ENCODE data around the gene CSF1R. TPM values are rescaled to one million over a fixed set of nuclear protein-coding genes. Genes with fewer than 3 reads are reported as not detected.

The CSF1R gene
- total RNA-seq, 1 experiment from 2014 or later = 1.2 TPM

DNA sequence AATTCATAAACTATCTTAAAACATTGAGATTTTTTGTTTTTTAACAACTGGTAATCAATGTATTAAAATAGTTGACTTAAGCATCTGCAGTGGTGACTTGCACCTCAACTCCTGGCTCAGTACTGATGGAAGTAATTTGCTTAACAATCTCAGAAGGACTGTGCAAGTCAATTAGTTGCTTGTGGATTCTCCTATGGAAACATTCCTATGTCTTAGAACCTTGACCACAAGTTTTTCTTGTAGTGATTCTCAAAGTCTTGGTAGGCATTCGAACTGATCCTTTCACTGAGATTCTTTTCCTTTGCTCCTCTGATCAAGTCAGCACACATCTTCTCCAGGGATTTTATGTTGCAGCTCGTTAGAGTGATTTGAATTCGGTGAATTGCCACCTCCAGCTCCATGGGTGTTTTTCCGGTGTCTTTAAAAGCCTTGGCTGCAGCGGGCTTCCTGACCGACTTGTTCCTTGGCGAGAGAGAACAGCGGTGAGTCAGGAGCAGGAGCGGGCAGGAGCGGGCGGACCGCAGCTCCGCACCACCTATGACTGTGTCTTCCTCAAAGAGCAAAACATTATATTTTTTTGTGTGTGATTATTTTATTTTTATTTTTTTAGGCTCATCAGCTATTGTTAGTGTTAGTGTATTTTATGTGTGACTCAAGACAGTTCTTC lies 64.7 kb downstream of the CSF1R start:
- Histone ChIP-seq H3K27me3 (replicated peaks) (no peaks in the 10 kb centered on the region), H3K9me3 (replicated peaks) (no peaks in the 10 kb centered on the region), H3K27ac (peak overlapping the region; percentile 73), H3K4me1 (replicated peaks) (peaks cover 56% of the 10 kb centered on the region), H3K4me3 (no peak overlapping the region), H3K36me3 (peaks cover 86% of the 10 kb centered on the region)
- peak; percentile 83 to 87 for DNase-seq (ENCODE audit: low read depth in 1 of 2, low spot score in 2 of 2)

DNA sequence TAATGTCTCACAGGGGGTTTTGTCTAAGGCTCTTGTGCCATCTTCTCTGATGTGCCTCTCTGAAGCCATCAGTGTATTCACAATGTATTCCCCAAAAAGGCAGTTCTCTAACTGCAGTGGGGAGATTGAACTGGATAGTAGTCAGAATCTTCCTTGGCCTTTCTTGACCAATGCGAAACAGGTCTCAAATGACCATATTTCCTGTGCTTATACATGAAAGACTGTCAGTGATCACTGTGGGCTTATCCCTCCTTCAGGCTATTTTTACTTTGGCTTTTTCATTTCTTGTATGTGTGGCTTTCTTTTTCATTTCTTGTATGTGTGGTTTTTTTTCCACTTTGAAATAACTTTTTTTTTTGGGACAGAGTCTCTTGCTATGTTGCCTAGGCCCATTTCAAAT lies 66.1 kb downstream of the CSF1R start:
- peaks cover 56% of the 10 kb centered on the region for H3K4me1 ChIP-seq (replicated peaks)
- H3K4me3 ChIP-seq = no peak overlapping the region
- H3K36me3 ChIP-seq = peaks cover 86% of the 10 kb centered on the region
- no peaks in the 10 kb centered on the region for H3K27me3 ChIP-seq (replicated peaks)
- H3K27ac ChIP-seq = no peak overlapping the region
- DNase-seq (ENCODE audit: low read depth in 1 of 2, low spot score in 2 of 2) = no peak
- H3K9me3 ChIP-seq (replicated peaks) = peaks cover 7% of the 10 kb centered on the region; the same call in 1 of the 2 replicates

DNA sequence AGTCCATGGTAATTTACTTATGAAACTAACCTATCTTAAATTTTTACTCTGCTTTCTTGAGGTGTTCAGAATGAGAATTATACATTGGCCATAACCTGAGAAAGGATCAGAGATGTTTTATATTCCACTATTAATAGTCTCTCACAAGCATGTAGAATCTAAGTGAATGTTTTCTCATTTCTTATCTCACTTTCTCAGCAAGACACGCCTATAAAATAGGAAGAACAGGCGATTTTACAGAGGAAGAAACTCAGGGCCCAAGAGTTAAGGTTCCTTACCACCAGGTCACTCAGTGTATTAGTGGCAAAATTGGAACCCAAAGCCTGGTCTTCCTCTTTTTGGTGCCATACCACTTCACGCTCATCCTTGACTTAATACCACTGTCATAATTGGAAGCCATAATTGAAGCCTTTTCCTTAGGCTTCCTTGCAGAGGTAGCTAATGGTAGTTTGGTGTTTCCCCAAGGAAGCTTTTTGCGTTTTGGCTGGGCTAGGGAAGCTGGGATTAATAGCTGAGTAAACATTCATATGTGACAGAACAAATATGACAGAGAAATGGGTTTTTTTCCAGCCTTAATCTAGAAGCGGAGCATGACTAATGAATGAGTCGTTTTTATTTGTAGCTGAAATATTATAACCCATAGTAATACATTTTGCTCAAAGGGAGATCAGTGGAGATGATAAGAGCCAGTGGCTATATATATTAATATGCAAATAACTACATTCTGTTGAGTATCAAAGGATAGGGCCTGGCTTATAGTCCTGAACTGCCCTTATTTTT lies 68.9 kb downstream of the CSF1R start:
- Histone ChIP-seq H3K36me3 (peaks cover 90% of the 10 kb centered on the region), H3K4me3 (no peak overlapping the region), H3K27ac (no peak overlapping the region), H3K4me1 (replicated peaks) (peaks cover 28% of the 10 kb centered on the region), H3K27me3 (replicated peaks) (no peaks in the 10 kb centered on the region), H3K9me3 (replicated peaks) (peaks cover 12% of the 10 kb centered on the region; the same call in 1 of the 2 replicates)
- no peak for DNase-seq (ENCODE audit: low read depth in 1 of 2, low spot score in 2 of 2)

DNA sequence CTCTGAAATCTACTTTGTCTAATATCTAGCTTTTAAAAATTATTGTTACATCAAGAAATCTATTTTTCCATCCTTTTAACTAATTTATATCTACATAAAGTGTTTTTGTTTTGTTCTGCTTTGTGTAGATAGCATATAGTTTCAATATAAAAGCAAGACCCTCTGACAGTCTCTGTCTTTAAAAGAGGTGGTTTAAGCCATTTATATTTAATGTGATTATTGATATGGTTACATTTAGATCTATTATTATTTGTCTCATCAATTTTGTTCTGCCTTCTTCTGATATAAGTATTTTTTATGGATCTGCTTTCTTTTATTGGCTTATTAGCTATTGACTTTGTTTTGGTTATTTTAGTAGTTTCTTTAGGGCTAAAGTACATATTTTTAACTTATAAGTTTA lies 69.8 kb downstream of the CSF1R start:
- no peak for DNase-seq (ENCODE audit: low read depth in 1 of 2, low spot score in 2 of 2)
- Histone ChIP-seq H3K4me1 (replicated peaks) (peaks cover 19% of the 10 kb centered on the region), H3K27me3 (replicated peaks) (no peaks in the 10 kb centered on the region), H3K9me3 (replicated peaks) (peaks cover 12% of the 10 kb centered on the region; the same call in 1 of the 2 replicates), H3K27ac (no peak overlapping the region), H3K4me3 (no peak overlapping the region), H3K36me3 (peaks cover 98% of the 10 kb centered on the region)

DNA sequence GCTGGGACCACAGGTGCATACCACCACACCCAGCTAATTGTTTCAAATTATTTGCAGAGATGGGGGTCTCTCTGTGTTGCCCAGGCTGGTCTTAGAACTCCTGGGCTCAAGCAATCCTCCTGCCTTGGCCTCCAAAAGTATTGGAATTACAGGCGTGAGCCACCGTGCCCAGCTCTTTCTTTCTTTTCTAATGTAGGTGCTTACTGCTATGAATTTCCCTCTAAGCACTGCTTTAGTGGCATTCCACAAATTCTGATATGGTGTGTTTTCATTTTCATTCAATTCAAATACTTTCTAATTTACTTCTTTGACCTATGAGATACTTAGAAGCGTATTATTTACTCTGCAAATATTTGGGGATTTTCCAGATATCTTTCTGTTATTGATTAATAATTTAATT lies 70.9 kb downstream of the CSF1R start:
- no peak for DNase-seq (ENCODE audit: low read depth in 1 of 2, low spot score in 2 of 2)
- Histone ChIP-seq H3K4me3 (no peak overlapping the region), H3K4me1 (replicated peaks) (peaks cover 8% of the 10 kb centered on the region), H3K27me3 (replicated peaks) (no peaks in the 10 kb centered on the region), H3K9me3 (replicated peaks) (peaks cover 12% of the 10 kb centered on the region; the same call in 1 of the 2 replicates), H3K36me3 (peaks cover 97% of the 10 kb centered on the region), H3K27ac (no peak overlapping the region)

DNA sequence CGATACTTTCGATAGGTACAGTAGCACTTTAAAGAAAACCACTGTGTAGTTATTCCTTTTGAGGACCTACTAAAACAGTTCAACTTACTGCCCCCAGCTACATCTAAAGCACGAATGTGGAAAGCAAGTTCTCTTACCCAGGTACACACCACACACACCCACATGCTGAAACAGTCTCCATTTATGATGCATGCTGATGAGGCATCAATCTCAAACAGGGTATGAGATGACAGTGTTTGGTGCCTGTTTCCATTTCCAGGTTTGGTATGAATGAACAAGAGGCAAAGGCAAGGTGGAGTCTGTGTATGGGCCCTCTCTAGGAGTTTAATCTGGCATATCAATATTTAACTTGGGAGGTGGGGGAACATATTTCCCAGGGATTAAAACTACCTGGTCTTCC lies 71.9 kb downstream of the CSF1R start:
- Histone ChIP-seq H3K9me3 (replicated peaks) (peaks cover 12% of the 10 kb centered on the region; the same call in 1 of the 2 replicates), H3K4me3 (no peak overlapping the region), H3K27ac (no peak overlapping the region), H3K27me3 (replicated peaks) (no peaks in the 10 kb centered on the region), H3K4me1 (replicated peaks) (no peaks in the 10 kb centered on the region), H3K36me3 (peaks cover 97% of the 10 kb centered on the region)
- no peak for DNase-seq (ENCODE audit: low read depth in 1 of 2, low spot score in 2 of 2)

DNA sequence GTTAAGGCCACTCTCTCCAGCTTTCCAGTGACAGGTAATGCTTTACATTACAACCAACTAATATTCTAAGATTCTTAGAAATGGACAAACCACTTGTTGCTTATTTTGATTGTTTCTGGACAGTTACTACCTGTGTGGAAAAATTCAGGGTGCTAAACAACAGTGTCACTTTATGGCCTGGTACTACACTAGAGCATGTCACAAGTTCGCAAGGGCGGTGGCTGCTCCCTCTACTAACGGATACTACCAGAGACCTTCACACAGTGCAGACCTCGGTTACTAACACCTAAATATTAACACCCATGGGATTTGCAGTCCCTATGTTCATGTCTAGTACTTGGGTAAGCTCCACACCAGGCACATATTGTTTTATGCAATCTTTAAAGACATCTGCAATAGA lies 72.4 kb downstream of the CSF1R start:
- peaks cover 97% of the 10 kb centered on the region for H3K36me3 ChIP-seq

DNA sequence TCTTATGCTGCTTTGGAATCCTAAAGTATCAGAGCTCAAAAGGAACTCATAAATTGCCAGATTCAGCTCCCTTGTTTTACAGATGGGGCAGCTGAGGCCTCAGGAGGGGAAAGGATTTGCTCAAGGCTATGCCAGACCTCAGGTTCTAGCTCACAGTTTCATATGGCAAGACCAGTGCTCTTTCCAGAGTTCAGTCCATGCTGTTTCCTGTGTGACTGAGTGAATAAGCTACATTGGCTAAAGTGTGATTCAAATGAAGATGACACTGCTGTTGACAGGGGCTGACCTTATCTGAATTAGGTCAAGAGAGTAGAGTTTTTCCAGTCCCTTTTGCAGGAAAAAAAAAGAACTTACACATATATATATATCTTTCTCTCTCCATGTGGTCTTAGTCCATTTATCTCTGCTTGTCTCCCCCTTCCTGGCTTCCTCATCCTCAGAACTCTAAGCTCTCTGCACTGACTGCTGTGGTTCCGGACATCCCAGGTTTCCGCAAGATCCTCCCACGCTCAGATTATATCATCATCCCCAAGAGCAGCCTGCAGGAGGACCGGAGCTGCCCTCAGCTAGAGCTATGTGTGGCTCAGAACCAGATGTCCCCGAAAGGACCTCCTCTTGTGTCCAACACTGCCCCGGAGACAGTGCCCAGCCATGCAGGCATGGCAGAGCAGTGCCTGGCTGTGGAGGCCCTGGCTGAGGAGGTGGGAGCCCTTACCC lies 76.5 kb downstream of the CSF1R start:
- H3K4me3 ChIP-seq = no peak overlapping the region
- DNase-seq (ENCODE audit: low read depth in 1 of 2, low spot score in 2 of 2) = no peak
- H3K27me3 ChIP-seq (replicated peaks) = no peaks in the 10 kb centered on the region
- H3K27ac ChIP-seq = no peak overlapping the region
- peaks cover 2% of the 10 kb centered on the region; the same call in 1 of the 2 replicates for H3K4me1 ChIP-seq (replicated peaks)
- no peaks in the 10 kb centered on the region; the same call in 1 of the 2 replicates for H3K9me3 ChIP-seq (replicated peaks)
- H3K36me3 ChIP-seq = peaks cover 96% of the 10 kb centered on the region

More for the DNA sequence above, 72.4 kb downstream of the CSF1R start:
- H3K9me3 ChIP-seq (replicated peaks) = peaks cover 12% of the 10 kb centered on the region; the same call in 1 of the 2 replicates
- H3K27ac ChIP-seq = no peak overlapping the region
- H3K4me1 ChIP-seq (replicated peaks) = no peaks in the 10 kb centered on the region
- no peak for DNase-seq (ENCODE audit: low read depth in 1 of 2, low spot score in 2 of 2)
- H3K4me3 ChIP-seq = no peak overlapping the region
- no peaks in the 10 kb centered on the region for H3K27me3 ChIP-seq (replicated peaks)

DNA sequence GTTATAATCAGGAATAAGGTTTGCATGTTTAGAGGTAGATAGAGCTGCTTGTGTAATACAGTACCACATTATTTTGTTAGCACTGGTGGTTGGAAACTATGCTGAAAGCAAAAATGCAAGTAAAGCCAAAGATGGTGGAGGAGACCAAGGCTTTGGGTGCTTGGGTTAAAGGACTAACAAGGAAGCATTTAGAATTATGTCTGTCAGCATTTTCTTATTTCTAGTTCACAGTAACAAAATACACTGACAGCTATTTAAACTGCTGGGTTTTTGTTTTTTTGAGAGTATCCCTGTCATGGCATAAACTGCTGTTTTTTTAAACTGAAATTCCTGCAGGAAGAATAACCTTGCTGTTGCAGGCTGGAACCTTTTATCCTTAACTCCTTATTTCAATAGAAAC lies 79.3 kb downstream of the CSF1R start:
- H3K9me3 ChIP-seq (replicated peaks) = no peaks in the 10 kb centered on the region
- H3K4me3 ChIP-seq = no peak overlapping the region
- peaks cover 91% of the 10 kb centered on the region for H3K36me3 ChIP-seq
- peaks cover 12% of the 10 kb centered on the region for H3K4me1 ChIP-seq (replicated peaks)
- no peak for DNase-seq (ENCODE audit: low read depth in 1 of 2, low spot score in 2 of 2)
- no peak overlapping the region for H3K27ac ChIP-seq
- no peaks in the 10 kb centered on the region for H3K27me3 ChIP-seq (replicated peaks)

DNA sequence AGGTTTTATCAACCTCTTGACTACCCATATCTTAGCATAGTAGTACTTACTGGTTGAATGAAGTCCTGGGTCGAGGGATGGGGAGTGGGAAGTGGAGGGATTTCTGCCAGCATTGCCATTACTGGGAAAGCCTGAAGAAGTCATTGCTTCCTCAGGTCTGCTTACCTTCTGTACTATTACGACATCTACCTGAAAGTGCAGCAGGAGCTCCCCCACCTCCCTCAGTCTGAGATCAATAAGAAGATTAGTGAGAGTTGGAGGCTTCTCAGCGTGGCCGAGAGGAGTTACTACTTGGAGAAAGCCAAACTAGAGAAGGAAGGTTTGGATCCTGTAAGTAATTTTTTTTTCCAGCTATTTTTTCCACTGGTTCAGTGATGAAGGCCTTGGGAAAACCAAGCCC lies 80.0 kb downstream of the CSF1R start:
- Histone ChIP-seq H3K9me3 (replicated peaks) (no peaks in the 10 kb centered on the region), H3K27ac (no peak overlapping the region), H3K27me3 (replicated peaks) (no peaks in the 10 kb centered on the region), H3K4me3 (no peak overlapping the region), H3K36me3 (peaks cover 89% of the 10 kb centered on the region), H3K4me1 (replicated peaks) (peaks cover 15% of the 10 kb centered on the region)
- DNase-seq (ENCODE audit: low read depth in 1 of 2, low spot score in 2 of 2) = no peak

Other genes starting within 250 kb of the CSF1R start
- gene PDE6A, start 141.8 kb downstream of the CSF1R start, total RNA-seq (2014; rRNA removed; shearing (Covaris generic)) = 0.05 TPM in 1 of 2 replicates, not detected in the other
- 24.5 and 39.0 TPM in 2 replicates for gene SLC26A2, start 125.8 kb downstream of the CSF1R start, total RNA-seq (2014; rRNA removed; shearing (Covaris generic))
- 5.3 and 10.0 TPM in 2 replicates for gene TIGD6, start 85.9 kb downstream of the CSF1R start, total RNA-seq (2014; rRNA removed; shearing (Covaris generic))
- 46.6 and 65.8 TPM in 2 replicates for gene HMGXB3, start 85.8 kb downstream of the CSF1R start, total RNA-seq (2014; rRNA removed; shearing (Covaris generic))
- 98.6 and 113 TPM in 2 replicates for gene PDGFRB, start 69.3 kb upstream of the CSF1R start, total RNA-seq (2014; rRNA removed; shearing (Covaris generic))
- gene CDX1, start 80.2 kb upstream of the CSF1R start, total RNA-seq (2014; rRNA removed; shearing (Covaris generic)) = 0.19 and 1.8 TPM in 2 replicates
- not detected in 2 replicates for gene SLC6A7, start 103.5 kb upstream of the CSF1R start, total RNA-seq (2014; rRNA removed; shearing (Covaris generic))
- not detected in 2 replicates for gene CAMK2A, start 203.2 kb upstream of the CSF1R start, total RNA-seq (2014; rRNA removed; shearing (Covaris generic))
- gene ARSI, start 216.4 kb upstream of the CSF1R start, total RNA-seq (2014; rRNA removed; shearing (Covaris generic)) = 0.21 TPM in 1 of 2 replicates, not detected in the other

Measured in SJSA1 (cell line).